ENCODE results near the gene GLG1.

GRCh38 chr16:74474416-74474815, 132.5 kb downstream of the GLG1 start:
- TF ChIP-seq CTCF (IDR thresholded peaks at IDR 0.05; ENCODE audit: insufficient read depth, low read length): no peak
- no peak for TF ChIP-seq REST (IDR thresholded peaks at IDR 0.05; ENCODE audit: insufficient replicate concordance, low read depth)
- TF ChIP-seq POLR2AphosphoS5 (IDR thresholded peaks at IDR 0.05; ENCODE audit: low read depth): no peak
